HG02763 (cell line): Measurements from ENCODE around the gene FAM47E.
"Not testable (repeated sequence)": the region's sequence is repeated elsewhere in the genome, so short reads cannot be mapped to it uniquely, and the experiment has no call there.

Experiments
- ATAC-seq: cut with Tn5 transposase; IDR thresholded peaks from one replicate; pipeline ENCODE4 v1.9.1; 2021; ENCODE audit warnings: mild to moderate bottlenecking, moderate library complexity; ENCODE audit not compliant: unreplicated experiment

FAM47E gene

GRCh38 chr4:76266627-76267026 is 15.1 kb downstream of the FAM47E start:
- no peak for ATAC-seq

- ATAC-seq, result no peak
Observed at GRCh38 chr4:76267811-76268210, 16.3 kb downstream of the FAM47E start.

- no peak for ATAC-seq
Observed at GRCh38 chr4:76270244-76271175, 19.0 kb downstream of the FAM47E start.

- ATAC-seq, result no peak
Observed at GRCh38 chr4:76271248-76271647, 19.7 kb downstream of the FAM47E start.

DNA sequence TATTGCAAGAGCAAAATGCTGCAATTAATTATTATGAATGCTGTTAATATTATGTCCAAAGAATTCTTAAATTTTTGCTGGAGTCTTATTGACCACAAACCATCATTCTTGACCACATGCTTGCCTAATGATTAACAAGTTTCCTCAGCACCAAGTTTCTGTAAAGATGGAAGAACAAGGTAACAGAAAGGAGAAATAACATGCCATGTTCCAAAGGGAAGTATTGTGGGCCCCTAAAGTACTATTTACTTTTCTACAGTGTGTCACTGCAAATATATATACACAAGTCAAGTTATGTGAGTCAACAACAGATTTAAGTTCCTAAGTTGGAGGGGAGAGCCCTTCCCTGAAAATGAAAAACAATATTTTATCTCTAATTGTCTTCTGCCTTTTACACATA is 20.6 kb downstream of the FAM47E start:
- ATAC-seq, result no peak

DNA sequence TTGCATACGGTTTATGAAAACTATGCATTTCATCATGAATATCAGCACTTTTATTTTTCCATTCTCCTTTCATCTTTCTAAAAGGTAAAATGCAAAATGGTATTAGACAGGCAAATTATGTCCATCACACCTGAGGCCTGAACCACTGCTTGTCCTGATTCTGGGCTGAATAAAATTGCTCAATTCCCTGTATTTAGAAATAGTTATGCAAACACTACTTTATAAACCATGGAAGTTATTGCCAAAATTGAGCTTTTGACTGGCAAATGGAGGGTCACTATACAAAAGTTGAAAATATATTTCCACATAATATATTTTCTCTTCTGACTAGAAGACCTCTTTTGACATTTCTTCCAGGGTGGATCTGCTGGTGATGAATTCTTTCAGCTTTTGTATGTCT is 21.1 kb downstream of the FAM47E start:
- no peak for ATAC-seq

DNA sequence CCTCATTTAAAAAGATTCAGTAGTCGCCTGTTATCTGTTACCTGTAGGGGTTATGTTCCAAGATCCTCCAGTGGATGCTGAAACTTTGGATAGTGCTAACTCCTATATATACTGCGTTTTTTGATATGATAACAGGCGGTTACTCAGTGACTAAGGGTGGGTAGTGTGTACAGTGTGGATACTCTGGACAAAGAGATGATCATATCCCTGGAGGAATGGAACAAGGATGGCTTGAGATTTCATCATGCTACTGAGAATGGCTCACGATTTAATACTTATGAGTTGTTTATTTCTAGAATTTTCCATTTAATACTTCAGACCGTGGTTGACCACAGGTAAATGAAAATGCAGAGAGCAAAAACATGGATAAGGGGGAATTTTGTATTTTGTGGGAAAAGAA is 21.5 kb downstream of the FAM47E start:
- no peak for ATAC-seq

DNA sequence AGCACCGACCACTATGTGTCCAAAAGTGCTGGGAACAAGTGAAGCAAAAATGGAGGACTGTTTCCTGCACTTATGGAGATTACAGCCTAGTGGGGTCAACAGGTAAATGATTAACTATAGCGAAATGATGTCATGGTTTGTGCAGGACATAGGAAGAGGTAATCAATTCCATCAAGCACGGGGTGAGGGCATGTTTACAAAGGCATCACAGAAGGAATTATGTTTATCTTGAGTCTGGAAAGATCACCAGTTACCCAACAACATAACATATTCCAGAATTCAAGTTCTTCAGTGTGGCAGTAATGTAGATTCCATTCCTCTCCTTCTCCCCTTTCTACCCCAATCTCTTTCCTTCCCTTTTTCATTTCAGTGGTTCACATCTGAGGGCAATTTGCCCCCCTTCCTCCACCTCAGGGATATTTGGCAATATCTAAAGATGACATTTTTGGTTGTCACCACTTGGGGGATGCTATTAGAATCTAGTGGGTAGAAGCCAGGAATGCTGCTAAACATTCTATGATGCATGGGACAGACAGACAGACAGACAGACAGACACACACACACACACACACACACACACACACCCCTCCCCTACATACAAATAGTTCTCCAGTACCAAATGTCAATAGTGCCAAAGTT is 24.1 kb downstream of the FAM47E start:
- no peak for ATAC-seq

- ATAC-seq, result no peak
Observed at GRCh38 chr4:76276813-76277212, 25.3 kb downstream of the FAM47E start.

DNA sequence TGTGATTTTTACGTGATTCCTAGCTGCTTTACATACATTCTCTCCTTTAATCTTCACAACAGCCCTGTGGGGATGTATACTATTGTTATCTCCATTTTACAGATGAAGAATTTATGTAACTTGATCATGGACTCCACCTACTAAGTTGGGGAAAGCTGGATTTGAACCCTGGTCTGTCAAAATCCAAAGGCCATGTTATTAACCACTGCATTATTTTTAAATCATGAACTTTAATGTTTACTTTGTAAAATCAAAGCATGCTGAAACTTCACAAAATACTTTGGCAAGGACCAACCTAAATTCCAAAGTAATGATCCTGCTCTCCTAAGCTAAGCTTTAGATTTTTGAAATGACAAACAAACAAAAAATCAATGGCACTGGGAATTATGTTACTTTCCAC is 26.1 kb downstream of the FAM47E start:
- ATAC-seq, result no peak

DNA sequence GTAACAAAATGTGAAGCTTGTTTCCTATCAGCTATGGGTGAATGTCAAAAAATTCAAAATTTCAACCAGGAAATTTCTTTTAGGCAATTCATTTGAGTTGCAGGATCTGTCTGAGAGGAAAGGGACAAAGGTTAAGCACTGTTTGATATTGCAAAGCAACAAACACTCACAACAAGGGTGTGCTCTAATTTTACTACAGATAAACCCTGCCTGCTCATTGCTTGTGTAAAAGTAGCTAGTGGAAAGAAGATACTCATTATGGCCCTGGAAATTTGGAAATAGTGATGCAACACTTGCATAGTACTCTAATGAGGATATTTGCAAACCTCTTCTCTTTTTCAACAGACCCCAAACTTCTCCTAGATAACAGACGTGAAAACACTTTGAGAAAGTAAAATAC is 27.1 kb downstream of the FAM47E start:
- no peak for ATAC-seq

DNA sequence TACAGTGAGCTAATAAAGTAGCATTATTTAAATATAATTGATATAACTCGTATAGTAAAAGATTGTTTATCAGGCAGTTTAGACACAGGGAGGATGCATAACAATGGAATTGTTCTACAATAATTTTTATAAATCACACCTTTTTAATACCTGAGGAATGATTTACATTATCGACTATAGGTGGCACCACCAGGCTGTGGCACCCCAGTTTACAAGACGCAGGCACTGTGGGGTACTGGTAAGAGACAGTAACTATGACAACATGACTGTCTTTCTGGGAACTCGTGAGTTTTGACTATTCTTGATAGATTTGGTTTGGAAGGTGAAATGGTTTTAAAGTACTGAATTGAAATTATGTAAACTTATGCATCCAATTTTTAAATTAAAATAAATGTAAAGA is 27.9 kb downstream of the FAM47E start:
- no peak for ATAC-seq

GRCh38 chr4:76280488-76281441 is 29.2 kb downstream of the FAM47E start:
- no peak for ATAC-seq

DNA sequence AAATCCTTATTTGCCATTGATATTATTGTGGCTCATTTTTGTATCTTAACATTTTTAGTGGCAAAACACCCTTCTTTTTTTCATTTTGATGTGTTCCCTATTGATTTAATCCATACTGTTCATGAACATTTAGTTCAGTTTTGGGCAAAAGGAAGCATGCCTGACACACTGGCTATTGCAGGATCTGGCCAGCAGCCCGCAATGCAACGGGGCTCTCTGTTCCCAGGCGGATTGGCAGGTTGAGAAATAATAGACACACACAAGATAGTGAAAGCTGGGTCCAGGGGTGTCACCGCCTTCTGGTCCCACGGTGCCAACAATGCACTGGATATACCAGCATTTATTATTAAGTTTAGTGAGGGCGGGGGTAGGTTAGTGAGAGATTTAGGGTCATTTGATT is 30.1 kb downstream of the FAM47E start:
- not testable (repeated sequence) for ATAC-seq

DNA sequence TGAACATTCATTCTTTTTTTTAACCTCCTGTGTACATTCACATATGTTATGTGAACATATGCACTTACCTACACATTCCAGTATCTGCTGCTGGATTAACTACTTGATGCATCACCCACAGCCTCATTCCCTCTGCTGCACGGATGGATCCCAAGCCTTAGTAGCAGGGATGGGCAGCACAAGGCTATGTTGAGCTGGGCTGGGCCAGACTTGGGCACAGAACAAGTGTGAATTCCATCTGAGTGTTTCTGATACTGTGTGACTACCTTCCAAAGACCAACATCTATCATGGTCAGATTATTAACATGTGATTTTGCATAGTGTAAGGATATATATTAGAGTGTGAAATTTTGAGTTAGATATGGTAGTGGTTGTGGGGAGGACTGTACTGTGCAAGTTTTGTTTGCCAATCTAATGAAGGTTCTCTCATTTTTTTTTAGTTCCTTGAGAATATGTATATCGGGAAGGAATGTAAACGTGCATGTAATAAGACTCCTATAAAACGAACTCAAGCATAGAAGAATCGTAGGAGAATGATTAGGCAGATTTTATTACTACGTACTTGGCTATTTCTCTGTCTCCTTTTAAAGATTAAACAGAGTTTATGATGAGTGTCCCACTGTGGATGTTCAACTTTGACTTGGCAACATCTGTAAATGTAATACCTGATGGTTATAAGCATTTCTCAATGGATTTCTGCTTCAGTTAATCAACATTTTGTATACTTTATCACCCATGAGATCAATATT is 31.6 kb downstream of the FAM47E start:
- ATAC-seq, result no peak

DNA sequence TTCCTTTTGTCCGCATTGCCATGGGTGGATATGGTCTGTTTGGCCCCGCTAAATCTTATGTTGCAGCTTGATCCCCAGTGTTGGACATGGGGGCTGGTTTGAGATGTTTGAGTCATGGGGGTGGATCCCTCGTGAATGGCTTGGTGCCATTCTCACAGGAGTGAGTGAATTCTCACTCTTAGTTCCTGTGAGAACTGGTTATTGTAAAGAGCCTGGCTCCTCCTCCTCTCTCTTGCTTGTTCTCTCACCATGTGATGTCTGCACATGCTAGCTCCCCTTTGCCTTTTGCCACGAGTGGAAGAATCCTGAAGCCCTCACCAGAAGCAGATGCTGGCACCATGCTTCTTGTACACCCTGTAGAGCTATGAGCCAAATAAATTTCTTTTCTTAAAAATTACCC is 32.4 kb downstream of the FAM47E start:
- ATAC-seq, result no peak

DNA sequence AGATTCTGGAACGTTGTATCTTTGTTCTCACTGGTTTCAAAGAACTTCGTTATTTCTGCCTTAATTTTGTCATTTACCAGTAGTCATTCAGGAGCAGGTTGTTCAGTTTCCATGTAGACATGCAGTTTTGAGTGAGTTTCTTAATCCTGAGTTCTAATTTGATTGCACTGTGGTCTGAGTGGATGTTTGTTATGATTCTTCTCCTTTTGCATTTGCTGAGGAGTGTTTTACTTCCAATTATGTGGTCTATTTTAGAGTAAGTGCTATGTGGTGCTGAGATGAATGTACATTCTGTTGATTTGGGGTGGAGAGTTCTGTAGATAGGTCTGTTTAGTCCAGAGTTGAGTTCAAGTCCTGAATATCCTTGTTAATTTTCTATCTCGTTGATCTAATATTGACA is 36.3 kb downstream of the FAM47E start:
- ATAC-seq, result not testable (repeated sequence)

GRCh38 chr4:76292730-76293129 is 41.2 kb downstream of the FAM47E start:
- ATAC-seq, result no peak

DNA sequence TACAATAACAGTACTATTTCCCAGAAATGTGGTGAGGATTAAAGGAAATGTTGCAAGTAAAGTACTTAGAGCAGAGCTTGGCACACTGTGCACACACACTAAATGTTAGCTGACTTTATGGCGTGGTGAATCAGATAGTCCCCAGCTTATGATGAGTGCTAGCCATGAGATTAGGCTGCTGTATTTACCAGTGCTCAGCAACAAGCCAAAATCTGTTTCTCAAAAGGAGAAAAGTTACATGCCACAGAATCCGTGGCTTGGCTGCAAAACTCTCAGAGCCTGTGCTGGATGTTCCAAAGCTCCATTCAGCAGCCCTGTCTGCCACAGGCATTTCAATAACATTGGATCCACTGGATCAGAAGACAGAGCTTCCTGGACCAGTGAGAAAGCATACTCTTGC is 42.3 kb downstream of the FAM47E start:
- ATAC-seq, result no peak

DNA sequence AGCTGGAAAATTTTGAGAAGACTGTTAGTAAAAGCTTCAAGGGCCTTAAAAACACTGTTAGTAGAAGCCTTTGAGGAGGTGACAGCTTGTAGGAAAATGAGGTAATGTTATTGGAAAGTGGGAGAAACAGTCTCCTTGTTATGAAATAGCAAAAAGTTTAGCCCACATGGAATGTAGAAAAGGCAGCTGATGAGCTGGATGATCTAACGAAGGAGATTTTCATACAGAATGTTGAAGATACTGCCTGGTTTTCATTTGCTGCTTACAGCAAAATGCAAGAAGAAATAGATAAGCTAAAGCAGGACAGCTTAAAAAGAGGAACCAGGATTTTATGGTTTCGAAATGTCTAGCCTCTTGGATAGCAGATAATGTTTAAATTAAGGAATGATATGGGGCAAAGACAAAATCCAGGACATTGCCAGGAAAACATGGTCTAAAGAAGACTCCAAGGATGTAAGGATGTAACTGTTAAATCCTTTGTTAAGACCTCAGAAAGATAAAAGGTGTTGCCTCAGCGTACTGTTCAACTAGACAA is 44.8 kb downstream of the FAM47E start:
- no peak for ATAC-seq
